Osteocyte (in vitro differentiated cells): ENCODE data around the gene SEMA4D. TPM values are rescaled to one million over a fixed set of nuclear protein-coding genes. Genes with fewer than 3 reads are reported as not detected.

Experiments used
- DNase-seq: peaks from one replicate; pipeline ENCODE4 v3.0.0; 2021; ENCODE audit warnings: mixed read lengths; ENCODE audit not compliant: unreplicated experiment; ENCODE audit errors: extremely low spot score
- H3K27ac Mint-ChIP-seq: one replicate; pipeline ENCODE4 v1.8.0; 2021; ENCODE audit warnings: mild to moderate bottlenecking, mixed read lengths; ENCODE audit not compliant: unreplicated experiment
- H3K27me3 Mint-ChIP-seq: one replicate; pipeline ENCODE4 v1.8.0; 2021; ENCODE audit warnings: mixed read lengths; ENCODE audit not compliant: unreplicated experiment
- H3K36me3 Mint-ChIP-seq: one replicate; pipeline ENCODE4 v1.8.0; 2021; ENCODE audit warnings: mixed read lengths; ENCODE audit not compliant: unreplicated experiment
- H3K4me1 Mint-ChIP-seq: one replicate; pipeline ENCODE4 v1.8.0; 2021; ENCODE audit warnings: mixed read lengths; ENCODE audit not compliant: unreplicated experiment
- H3K4me3 Mint-ChIP-seq: one replicate; pipeline ENCODE4 v1.8.0; 2021; ENCODE audit warnings: mild to moderate bottlenecking, moderate library complexity, mixed read lengths; ENCODE audit not compliant: unreplicated experiment
- H3K9me3 Mint-ChIP-seq: one replicate; pipeline ENCODE4 v1.8.0; 2021; ENCODE audit warnings: mixed read lengths; ENCODE audit not compliant: unreplicated experiment
- total RNA-seq: library from RNA; stranded (reverse); gene quantifications from 2 replicates; pipeline ENCODE4 v1.2.1, GENCODE V29; 2021
- TF ChIP-seq, protein P1 (sequence below): fragments of 200-600 bp; sonication (generic); IDR thresholded peaks from 2 replicates; pipeline ENCODE4 v1.5.0; 2021; ENCODE audit warnings: antibody characterized with exemption, mild to moderate bottlenecking, moderate library complexity

Gene SEMA4D
- total RNA-seq, 1 donor from 2014 or later, result 2.0 TPM

DNA sequence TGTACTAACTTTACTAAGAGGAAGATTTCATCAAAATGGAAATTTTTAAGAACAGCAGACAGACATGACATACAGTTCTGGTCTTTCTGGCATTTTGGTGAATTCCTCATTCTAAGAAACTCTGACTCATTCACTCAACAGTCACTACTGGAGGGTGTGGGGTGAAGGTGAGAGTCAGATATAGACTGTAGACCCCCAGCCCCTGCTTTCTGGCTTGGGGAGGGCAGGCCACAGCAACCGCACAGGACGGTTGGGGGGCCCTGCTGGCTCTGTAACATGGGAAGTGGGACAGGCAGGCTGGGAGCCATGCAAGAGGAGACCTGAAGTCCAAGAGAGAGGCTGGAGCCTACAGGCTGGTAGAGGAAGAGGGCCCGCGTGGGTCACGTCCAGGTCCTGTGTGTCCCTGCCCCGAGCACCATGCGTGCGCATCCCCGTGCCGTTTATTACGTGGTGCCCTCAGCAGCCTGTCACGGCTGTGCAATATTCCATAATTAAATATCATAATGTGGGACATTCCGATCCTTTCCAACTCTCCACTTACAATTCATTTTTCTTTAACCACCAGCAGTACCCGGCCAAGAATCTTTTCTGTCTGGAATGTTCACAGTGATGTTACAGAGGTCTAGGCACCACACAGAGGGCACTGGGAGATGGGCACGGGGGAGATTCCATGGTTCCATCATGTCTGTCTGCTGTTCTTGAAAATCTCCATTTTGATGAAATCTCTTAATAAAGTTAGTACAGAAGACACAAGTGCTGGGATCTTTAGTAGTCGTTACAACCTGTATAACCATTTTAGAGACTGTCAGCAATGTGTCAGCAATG, 75.5 kb downstream of the SEMA4D start:
- H3K27me3 Mint-ChIP-seq, result no peaks in the 10 kb centered on the region
- TF ChIP-seq, protein P1, sequence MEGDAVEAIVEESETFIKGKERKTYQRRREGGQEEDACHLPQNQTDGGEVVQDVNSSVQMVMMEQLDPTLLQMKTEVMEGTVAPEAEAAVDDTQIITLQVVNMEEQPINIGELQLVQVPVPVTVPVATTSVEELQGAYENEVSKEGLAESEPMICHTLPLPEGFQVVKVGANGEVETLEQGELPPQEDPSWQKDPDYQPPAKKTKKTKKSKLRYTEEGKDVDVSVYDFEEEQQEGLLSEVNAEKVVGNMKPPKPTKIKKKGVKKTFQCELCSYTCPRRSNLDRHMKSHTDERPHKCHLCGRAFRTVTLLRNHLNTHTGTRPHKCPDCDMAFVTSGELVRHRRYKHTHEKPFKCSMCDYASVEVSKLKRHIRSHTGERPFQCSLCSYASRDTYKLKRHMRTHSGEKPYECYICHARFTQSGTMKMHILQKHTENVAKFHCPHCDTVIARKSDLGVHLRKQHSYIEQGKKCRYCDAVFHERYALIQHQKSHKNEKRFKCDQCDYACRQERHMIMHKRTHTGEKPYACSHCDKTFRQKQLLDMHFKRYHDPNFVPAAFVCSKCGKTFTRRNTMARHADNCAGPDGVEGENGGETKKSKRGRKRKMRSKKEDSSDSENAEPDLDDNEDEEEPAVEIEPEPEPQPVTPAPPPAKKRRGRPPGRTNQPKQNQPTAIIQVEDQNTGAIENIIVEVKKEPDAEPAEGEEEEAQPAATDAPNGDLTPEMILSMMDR, result no peak
- H3K4me1 Mint-ChIP-seq, result no peaks in the 10 kb centered on the region
- H3K4me3 Mint-ChIP-seq, result no peak overlapping the region
- no peaks in the 10 kb centered on the region for H3K36me3 Mint-ChIP-seq
- DNase-seq, result no peak
- no peak overlapping the region for H3K27ac Mint-ChIP-seq
- no peaks in the 10 kb centered on the region for H3K9me3 Mint-ChIP-seq

DNA sequence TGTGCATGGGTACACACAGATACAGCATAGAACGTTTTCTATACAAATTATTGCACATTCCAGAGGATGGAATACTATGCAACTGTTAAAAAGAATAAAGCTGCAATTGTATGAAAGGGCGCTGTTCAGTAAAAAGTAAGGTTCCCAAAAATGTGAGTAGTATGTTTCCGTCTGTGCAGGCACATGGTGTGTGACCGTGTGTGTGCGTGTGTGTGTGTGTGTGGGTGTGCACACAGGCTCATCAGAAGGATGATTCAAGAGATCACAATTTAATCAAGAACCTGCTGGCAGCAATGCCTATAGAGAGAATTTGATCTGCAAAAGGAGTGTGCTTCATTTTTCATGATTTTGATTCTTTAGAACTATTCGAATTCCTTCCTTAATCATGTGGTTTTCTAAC, 76.3 kb downstream of the SEMA4D start:
- no peak overlapping the region for H3K27ac Mint-ChIP-seq
- no peak overlapping the region for H3K4me3 Mint-ChIP-seq
- no peaks in the 10 kb centered on the region for H3K9me3 Mint-ChIP-seq
- no peaks in the 10 kb centered on the region for H3K27me3 Mint-ChIP-seq
- no peak for DNase-seq
- H3K4me1 Mint-ChIP-seq, result no peaks in the 10 kb centered on the region
- TF ChIP-seq, protein P1, result no peak
- no peaks in the 10 kb centered on the region for H3K36me3 Mint-ChIP-seq

DNA sequence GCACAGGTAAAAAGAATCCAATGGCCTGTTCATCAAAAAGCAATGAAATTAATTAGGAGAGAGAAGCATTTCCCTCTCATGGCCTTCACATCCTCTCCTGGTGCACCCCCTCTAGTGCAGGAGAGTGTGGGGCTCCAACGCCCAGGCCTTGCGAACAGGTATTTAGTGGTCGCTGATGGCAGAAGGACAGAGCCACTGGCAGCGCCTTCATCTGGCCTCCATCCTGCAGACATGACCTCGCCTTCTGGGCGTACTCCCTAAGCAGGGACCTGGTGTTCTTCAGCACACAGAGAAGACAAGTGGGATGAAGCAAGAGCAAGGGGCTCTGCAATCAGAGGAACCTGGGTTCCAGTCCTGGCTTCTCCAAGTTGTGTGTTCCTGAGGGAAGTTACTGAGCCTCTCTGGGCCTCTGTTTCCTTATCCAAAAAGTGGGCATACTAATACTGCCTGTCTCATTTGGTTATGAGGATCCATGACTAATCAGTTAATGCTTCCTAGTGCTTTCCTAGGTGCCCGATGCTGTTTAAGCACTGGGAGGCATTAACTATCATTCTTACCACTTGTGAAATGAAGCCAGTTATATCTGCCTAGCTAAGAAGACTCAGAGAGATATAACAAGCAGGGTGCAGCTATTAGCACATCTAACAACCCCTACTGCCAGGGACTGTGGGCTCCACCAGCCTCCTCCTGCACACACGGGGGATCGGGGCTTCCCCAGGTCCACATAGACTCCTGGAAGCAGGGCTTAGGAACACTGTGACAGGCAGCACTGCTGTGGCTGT, 77.3 kb downstream of the SEMA4D start:
- no peak overlapping the region for H3K27ac Mint-ChIP-seq
- DNase-seq, result no peak
- no peaks in the 10 kb centered on the region for H3K9me3 Mint-ChIP-seq
- H3K27me3 Mint-ChIP-seq, result no peaks in the 10 kb centered on the region
- no peaks in the 10 kb centered on the region for H3K36me3 Mint-ChIP-seq
- no peaks in the 10 kb centered on the region for H3K4me1 Mint-ChIP-seq
- TF ChIP-seq, protein P1, result no peak
- no peak overlapping the region for H3K4me3 Mint-ChIP-seq

- H3K36me3 Mint-ChIP-seq, result no peaks in the 10 kb centered on the region
- DNase-seq, result no peak
- no peak overlapping the region for H3K4me3 Mint-ChIP-seq
- H3K27me3 Mint-ChIP-seq, result no peaks in the 10 kb centered on the region
- TF ChIP-seq, protein P1, result no peak
- no peaks in the 10 kb centered on the region for H3K9me3 Mint-ChIP-seq
- H3K4me1 Mint-ChIP-seq, result no peaks in the 10 kb centered on the region
- H3K27ac Mint-ChIP-seq, result no peak overlapping the region
Measured at GRCh38 chr9:89419978-89420394, 77.9 kb downstream of the SEMA4D start.
